Activated CD4-positive, alpha-beta T cell treated with anti-CD3 and anti-CD28 coated beads, Interleukin-2, amount 50 U/mL, for 24 hours (primary cell): ENCODE data around the gene MYCN.
"Not testable (repeated sequence)": the region's sequence is repeated elsewhere in the genome, so short reads cannot be mapped to it uniquely, and the experiment has no call there.

Source experiments
- DNase-seq, 2 donors: peaks; one replicate each; pipeline ENCODE4 v3.0.0-alpha.2; 2020; ENCODE audit warnings: low read depth in 1 of 2, low spot score in 1 of 2

The MYCN gene

GRCh38 chr2:15956751-15957736 is 16.7 kb downstream of the MYCN start:
- DNase-seq: no peak

DNA sequence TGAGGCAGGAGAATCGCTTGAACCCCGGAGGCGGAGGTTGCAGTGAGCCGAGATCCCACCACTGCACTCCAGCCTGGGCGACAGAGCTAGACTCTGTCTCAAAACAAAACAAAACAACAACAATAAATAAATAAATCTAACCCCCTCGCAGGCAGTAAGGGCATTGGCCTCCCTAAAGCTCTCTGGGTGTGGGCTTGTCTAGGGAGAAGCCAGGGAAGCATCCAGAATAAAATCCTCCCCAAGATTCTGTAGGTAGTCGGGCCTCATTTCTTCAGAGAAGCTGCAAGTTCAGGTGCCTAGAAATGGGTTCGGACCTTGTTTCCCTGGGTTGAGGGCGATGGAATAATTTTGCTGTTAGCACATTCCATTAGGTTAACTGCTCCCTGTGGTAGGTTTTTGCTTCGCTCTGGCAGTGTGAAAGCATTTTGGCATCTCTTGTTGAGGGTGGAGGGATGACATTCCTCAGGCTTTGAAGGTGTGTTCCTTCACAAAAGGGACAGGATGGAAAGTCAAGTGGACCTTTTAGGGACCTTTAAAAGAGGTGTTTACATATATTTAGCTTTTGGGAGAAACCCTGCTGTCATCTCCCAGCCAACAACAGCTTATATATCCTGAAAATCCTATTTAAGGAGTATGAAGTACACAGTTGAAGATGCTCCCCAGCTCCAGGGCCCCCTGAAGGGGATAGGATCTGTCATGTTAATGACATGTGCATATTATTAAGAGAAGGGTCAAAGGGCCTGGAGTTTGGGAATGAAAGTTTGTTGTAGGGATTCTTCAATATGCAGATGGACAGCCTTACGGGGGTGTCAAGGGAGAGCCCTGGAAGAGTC is 17.7 kb downstream of the MYCN start:
- DNase-seq: no peak

GRCh38 chr2:15959331-15960153 is 19.2 kb downstream of the MYCN start:
- no peak for DNase-seq

DNA sequence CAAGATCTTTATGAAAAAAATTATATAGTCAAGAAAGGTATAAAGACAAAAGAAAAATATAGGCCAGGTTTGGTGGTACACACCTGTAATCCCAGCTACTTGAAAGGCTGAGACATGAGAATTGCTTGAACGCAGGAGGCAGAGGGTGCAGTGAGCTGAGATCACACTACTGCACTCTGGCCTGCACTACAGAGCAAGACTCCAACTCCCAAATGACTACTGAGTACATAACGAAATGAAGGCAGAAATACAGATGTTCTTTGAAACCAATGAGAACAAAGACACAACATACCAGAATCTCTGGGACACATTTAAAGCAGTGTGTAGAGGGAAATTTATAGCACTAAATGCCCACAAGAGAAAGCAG is 19.8 kb downstream of the MYCN start:
- DNase-seq: not testable (repeated sequence)

GRCh38 chr2:15963109-15963976 is 23.0 kb downstream of the MYCN start:
- DNase-seq: not testable (repeated sequence)

GRCh38 chr2:15963977-15964670 is 23.8 kb downstream of the MYCN start:
- DNase-seq: no peak

- no peak for DNase-seq
These were observed 24.7 kb downstream of the MYCN start for GRCh38 chr2:15964936-15965563.

GRCh38 chr2:15965564-15966019 is 25.2 kb downstream of the MYCN start:
- peak in 1 of 2 donors; percentile 50 for DNase-seq

DNA sequence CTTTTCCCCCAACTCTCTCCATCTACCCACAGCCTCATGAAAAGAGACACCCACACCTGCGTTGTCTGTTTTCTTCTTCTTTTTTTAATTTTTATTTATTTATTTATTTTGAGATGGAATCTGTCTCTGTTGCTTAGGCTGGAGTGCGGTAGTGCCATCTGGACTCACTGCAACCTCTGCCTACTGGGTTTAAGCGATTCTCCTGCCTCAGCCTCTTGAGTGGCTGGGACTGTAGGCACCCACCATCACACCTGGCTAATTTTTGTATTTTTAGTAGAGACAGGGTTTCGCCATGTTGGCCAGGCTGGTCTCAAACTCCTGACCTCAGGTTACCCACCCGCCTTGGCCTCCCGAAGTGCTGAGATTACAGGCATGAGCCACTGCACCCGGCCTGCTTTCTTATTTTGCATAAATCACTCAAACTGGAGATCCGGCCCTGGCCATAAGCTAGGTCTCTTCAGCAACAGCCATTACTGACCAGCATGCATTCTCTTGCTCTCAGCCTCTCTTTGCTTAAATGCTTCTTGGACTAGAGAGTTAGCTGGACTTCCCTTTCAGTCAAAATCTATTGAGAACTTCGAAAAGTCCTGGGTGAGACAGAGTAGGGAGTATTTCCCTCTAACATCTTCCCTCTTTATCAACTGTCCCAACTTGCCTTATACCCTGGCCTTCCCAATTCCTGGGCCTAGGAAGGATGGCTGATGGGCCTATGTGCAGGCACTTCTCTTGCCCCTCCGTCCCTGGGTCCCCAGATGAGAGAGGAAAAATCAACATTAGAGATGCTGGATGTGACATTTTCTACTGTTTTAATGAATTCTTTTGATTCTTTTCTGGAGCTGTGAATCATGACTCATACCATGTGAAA is 27.3 kb downstream of the MYCN start:
- no peak for DNase-seq

- DNase-seq: no peak
These were observed 28.2 kb downstream of the MYCN start for GRCh38 chr2:15968280-15969178.

GRCh38 chr2:15969214-15969613 is 28.9 kb downstream of the MYCN start:
- no peak for DNase-seq

DNA sequence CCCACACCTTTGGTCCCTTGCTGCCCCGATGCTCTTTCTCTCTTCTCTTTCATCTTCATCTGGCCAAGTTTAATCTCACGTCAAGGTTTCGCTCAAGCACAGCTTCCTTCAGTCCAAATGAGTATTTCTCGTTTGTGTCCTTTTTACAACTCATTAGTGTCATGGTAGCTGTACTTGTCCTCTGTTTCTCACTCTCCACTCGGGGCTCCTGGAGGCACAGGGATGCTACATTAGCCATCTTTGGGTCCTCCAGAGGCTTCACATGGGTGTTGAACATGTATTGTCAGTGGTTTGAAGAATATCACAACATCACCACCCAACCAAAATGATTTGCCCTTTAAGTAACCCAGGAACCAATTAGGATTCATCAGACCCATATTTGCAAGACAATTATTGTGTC is 30.4 kb downstream of the MYCN start:
- no peak for DNase-seq

GRCh38 chr2:15971351-15971750 is 31.0 kb downstream of the MYCN start:
- DNase-seq: no peak

DNA sequence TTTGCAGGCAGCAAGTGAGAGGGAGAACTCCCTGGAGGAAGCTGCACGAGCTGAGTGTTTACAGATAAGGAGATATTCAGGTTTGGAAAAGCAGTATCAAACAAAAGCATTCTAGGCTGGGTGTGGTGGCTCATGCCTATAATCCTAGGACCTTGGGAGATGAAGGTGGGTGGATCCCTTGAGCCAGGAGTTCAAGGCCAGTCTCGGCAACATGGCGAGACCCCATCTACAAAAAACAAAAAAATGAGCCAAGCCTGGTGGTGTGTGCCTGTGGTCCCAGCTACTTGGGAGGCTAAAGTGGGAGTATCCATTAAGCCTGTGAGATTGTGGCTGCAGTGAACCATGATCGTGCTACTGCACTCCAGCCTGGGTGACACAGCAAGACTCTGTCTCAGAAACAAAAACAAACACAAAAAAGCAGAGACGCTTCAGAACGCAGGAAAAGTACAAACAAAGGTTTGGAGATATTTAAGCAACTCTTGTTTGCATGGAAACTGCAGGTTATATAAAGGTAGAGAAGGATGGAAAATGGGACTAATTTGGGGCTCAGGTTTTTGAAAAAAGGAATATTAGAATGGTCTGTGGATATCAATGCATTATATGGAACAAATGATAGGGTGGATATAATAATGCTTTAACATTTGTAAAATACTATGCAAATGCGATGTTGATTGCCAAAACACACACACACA is 31.6 kb downstream of the MYCN start:
- DNase-seq: no peak

DNA sequence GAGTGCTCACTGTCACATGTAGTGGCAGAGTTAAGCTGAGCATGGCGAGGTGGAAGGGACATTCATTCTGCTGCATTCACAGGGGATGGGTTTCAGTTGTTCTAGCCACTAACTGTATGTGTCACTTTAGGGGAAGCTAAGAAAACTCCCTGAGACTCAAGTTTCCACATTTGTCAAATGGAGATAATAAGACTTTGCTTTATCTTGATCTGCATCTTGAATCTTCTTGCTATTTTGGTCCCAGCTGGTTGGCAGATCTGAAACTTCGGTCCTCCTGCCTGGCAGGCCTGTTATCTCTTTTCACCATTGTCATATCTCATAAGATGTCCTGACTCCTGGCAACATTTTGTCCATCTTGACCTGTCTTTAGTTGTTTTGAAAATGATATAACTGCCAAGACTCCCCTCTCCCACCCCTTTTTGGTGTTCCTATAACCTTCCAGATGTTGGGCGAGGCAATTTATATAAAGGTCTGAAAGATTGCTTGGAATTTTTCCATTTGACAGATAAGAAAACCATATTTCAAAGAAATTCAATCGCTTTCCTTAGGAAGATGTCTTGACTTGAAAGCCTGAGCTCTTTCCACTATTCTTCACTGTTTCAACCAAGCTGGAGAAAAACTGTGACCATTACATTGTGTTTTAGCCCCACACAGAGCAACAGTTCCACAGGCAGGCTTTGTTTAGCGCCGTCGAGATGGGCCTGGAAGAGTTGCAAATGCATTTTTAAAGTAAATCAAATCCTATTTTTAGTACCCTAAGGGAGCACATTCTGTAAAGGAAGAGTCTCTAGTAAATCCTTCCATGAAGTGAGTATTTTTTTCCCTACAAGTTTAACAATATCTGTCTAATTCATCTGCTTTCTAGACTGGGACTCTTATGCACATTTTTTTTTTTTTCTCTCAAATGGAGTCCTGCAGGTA is 33.4 kb downstream of the MYCN start:
- DNase-seq: no peak
